HepG2 (cell line): ENCODE results near the gene C20orf204. TPM values are rescaled to one million over a fixed set of nuclear protein-coding genes. Genes with fewer than 3 reads are reported as not detected.
A peak's percentile ranks its signal among the peaks of the same experiment; 100 is the strongest.

Experiments
- AKAP8 ChIP-seq: sonication (generic); formaldehyde crosslinking; IDR thresholded peaks from 2 replicates; pipeline ENCODE4 v1.5.1; 2020; ENCODE audit warnings: mild to moderate bottlenecking, missing genetic modification reagents
- DMTF1 ChIP-seq: sonication (generic); formaldehyde crosslinking; IDR thresholded peaks from 2 replicates; pipeline ENCODE4 v1.4.0; 2020; ENCODE audit warnings: mild to moderate bottlenecking, missing genetic modification reagents
- ETS1 ChIP-seq: sonication (generic); formaldehyde crosslinking; IDR thresholded peaks from 2 replicates; pipeline ENCODE4 v1.4.0; 2020; ENCODE audit warnings: missing genetic modification reagents
- GATA4 ChIP-seq: sonication (generic); IDR thresholded peaks from 2 replicates; pipeline ENCODE4 v1.6.1; 2016; ENCODE audit warnings: antibody characterized with exemption, low read depth, borderline replicate concordance
- HCFC1 ChIP-seq: fragments of 150-350 bp; IDR thresholded peaks from 2 replicates; pipeline ENCODE4 v1.6.1; 2014; ENCODE audit warnings: low read depth, low read length
- KDM2A ChIP-seq: sonication (generic); formaldehyde crosslinking; IDR thresholded peaks from 2 replicates; pipeline ENCODE4 v1.4.0; 2020; ENCODE audit warnings: low read depth, missing genetic modification reagents, borderline replicate concordance
- KMT2A ChIP-seq: sonication (generic); formaldehyde crosslinking; IDR thresholded peaks from 2 replicates; pipeline ENCODE4 v1.4.0; 2020; ENCODE audit warnings: missing genetic modification reagents
- MTF1 ChIP-seq: sonication (generic); formaldehyde crosslinking; IDR thresholded peaks from 2 replicates; pipeline ENCODE4 v1.5.0; 2020; ENCODE audit warnings: missing genetic modification reagents
- PHF20 ChIP-seq: sonication (generic); formaldehyde crosslinking; IDR thresholded peaks from 2 replicates; pipeline ENCODE4 v1.5.0; 2020; ENCODE audit warnings: mild to moderate bottlenecking, missing genetic modification reagents
- ZNF251 ChIP-seq: sonication (generic); formaldehyde crosslinking; IDR thresholded peaks from 2 replicates; pipeline ENCODE4 v1.9.0; 2021; ENCODE audit warnings: mild to moderate bottlenecking, missing genetic modification reagents
- ZNF446 ChIP-seq: sonication (generic); formaldehyde crosslinking; IDR thresholded peaks from 2 replicates; pipeline ENCODE4 v1.5.0; 2020; ENCODE audit warnings: mild to moderate bottlenecking, missing genetic modification reagents
- ZNF460 ChIP-seq: sonication (generic); formaldehyde crosslinking; IDR thresholded peaks from 2 replicates; pipeline ENCODE4 v1.5.1; 2020; ENCODE audit warnings: missing genetic modification reagents, mild to moderate bottlenecking, borderline replicate concordance
- ZNF484 ChIP-seq: sonication (generic); formaldehyde crosslinking; IDR thresholded peaks from 2 replicates; pipeline ENCODE4 v1.5.1; 2020; ENCODE audit warnings: mild to moderate bottlenecking, low read depth, missing genetic modification reagents, borderline replicate concordance
- ZNF674 ChIP-seq: sonication (generic); formaldehyde crosslinking; IDR thresholded peaks from 2 replicates; pipeline ENCODE4 v1.5.0; 2020; ENCODE audit warnings: low read depth, mild to moderate bottlenecking, missing genetic modification reagents
- ZSCAN31 ChIP-seq: sonication (generic); formaldehyde crosslinking; IDR thresholded peaks from 2 replicates; pipeline ENCODE4 v1.5.0; 2020; ENCODE audit warnings: low read depth, mild to moderate bottlenecking, missing genetic modification reagents
- polyA plus RNA-seq, 8 experiments: library from polyadenylated mRNA; depleted of rRNA in 3 of 8; stranded (reverse) in 7 of 8; unstranded in 1 of 8; fragments of >200 nt; fragmentation: Illumina TruSeq in 4 of 8; extraction: Trizol in 4 of 8; gene quantifications; 2 replicates each; pipeline versions ENCODE4 v1.2.1 to v1.2.3, GENCODE V29; 2011 to 2016; ENCODE audit warnings: low read depth in 4 of 8, missing spikeins in 1 of 8, mixed read lengths in 1 of 8; ENCODE audit not compliant: insufficient read depth in 1 of 8
- total RNA-seq, 5 experiments: library from RNA; depleted of rRNA; stranded (reverse); fragments of >200 nt; fragmentation: Illumina TruSeq; extraction: Trizol; gene quantifications; 2 replicates each; pipeline ENCODE4 v1.2.3, GENCODE V29; 2016; ENCODE audit warnings: low read depth in 1 of 5
- TF ChIP-seq, protein P1 (sequence below): sonication (generic); formaldehyde crosslinking; IDR thresholded peaks from 2 replicates; pipeline ENCODE4 v1.8.0; 2022; ENCODE audit warnings: missing genetic modification reagents, mild to moderate bottlenecking, borderline replicate concordance
- TF ChIP-seq, protein P2 (sequence below), 2 experiments: sonication (generic) in 1 of 2; formaldehyde crosslinking in 1 of 2; IDR thresholded peaks; 2 replicates each; pipeline versions ENCODE4 v1.6.1 to v1.9.0; 2014 to 2022; ENCODE audit warnings: antibody characterized with exemption in 1 of 2, borderline replicate concordance in 1 of 2, inconsistent platforms in 1 of 2, low read depth in 1 of 2, missing genetic modification reagents in 1 of 2

Gene C20orf204
- total and polyA plus RNA-seq, 2 of the 13 experiments (the other 11 are each of a cell fraction or from before 2014, with no cell fraction given), result 22.1 to 80.0 TPM

DNA sequence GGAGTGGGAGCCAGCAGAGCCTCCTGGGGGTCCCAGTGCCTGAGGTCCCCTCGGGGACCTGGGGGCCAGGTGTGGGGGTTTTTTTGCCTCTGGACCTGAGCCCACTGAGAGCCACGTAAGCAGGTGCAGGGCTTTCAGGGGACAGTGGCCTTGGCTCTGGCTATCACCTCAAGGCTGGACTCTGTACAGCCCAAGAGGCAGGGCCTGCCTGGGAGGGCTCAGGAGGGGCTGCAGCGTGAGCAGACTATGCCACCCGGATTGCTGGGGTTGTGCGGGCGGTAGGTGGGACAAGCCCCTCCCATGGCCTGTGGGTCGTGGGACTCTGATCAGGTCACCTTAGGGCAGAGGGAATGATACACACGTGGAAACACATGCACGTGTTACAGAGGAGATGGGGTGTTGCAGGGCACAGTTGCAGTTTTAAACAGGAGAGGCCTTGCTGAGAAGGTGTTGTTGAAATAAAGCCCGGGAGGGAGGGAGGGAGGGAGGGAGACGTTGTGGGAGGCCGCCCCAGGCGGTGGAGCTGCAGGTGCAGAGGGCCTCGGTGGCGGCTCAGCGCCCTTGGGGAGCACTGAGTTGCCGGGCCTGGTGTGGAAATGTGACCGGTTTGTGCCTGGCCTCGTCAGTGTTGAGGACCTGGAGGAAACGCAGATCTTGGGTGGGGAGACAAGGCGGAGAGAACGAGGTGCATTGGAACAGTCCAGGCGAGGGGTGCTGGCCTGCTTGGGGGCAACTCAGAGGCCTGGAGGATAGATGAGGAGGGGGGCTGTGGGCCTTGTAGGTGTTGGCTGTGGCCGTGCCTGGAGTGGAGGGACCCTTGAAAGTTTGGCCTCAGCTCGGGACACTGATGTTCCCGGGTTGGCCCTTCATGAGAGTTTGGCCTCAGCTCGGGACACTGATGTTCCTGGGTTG is 29.3 kb downstream of the C20orf204 start (continued):
- TF ChIP-seq, protein P1, sequence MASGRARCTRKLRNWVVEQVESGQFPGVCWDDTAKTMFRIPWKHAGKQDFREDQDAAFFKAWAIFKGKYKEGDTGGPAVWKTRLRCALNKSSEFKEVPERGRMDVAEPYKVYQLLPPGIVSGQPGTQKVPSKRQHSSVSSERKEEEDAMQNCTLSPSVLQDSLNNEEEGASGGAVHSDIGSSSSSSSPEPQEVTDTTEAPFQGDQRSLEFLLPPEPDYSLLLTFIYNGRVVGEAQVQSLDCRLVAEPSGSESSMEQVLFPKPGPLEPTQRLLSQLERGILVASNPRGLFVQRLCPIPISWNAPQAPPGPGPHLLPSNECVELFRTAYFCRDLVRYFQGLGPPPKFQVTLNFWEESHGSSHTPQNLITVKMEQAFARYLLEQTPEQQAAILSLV (CRISPR knock-in tag), result peak; percentile 56
- peak; percentile 67; the same call in 1 of the 2 replicates for TF ChIP-seq KDM2A (CRISPR knock-in tag)
- TF ChIP-seq, protein P2, sequence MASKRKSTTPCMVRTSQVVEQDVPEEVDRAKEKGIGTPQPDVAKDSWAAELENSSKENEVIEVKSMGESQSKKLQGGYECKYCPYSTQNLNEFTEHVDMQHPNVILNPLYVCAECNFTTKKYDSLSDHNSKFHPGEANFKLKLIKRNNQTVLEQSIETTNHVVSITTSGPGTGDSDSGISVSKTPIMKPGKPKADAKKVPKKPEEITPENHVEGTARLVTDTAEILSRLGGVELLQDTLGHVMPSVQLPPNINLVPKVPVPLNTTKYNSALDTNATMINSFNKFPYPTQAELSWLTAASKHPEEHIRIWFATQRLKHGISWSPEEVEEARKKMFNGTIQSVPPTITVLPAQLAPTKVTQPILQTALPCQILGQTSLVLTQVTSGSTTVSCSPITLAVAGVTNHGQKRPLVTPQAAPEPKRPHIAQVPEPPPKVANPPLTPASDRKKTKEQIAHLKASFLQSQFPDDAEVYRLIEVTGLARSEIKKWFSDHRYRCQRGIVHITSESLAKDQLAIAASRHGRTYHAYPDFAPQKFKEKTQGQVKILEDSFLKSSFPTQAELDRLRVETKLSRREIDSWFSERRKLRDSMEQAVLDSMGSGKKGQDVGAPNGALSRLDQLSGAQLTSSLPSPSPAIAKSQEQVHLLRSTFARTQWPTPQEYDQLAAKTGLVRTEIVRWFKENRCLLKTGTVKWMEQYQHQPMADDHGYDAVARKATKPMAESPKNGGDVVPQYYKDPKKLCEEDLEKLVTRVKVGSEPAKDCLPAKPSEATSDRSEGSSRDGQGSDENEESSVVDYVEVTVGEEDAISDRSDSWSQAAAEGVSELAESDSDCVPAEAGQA (IDR thresholded peaks at IDR 0.05; ENCODE audit: low read depth), result peak; percentile 61; the same call in 1 of the 2 replicates
- TF ChIP-seq, protein P2 (CRISPR knock-in tag; IDR thresholded peaks at IDR 0.05; ENCODE audit: borderline replicate concordance), result no peak
- TF ChIP-seq GATA4, result 0 out of 2 replicates have a peak, but pooled peaks have one; percentile 21
- no peak; the same call in 1 of the 2 replicates for TF ChIP-seq KMT2A (CRISPR knock-in tag)
- peak; percentile 92; the same call in 1 of the 2 replicates for TF ChIP-seq ZNF251
- peak; percentile 48; the same call in 1 of the 2 replicates for TF ChIP-seq ZSCAN31
- TF ChIP-seq ZNF484, result 0 out of 2 replicates have a peak, but pooled peaks have one; percentile 16
- no peak for TF ChIP-seq HCFC1
- no peak for TF ChIP-seq MTF1
- peak; percentile 51; the same call in 1 of the 2 replicates for TF ChIP-seq PHF20 (CRISPR knock-in tag)
- TF ChIP-seq ZNF446 (CRISPR knock-in tag), result peak; percentile 60; the same call in 1 of the 2 replicates
- no peak for TF ChIP-seq ZNF460 (CRISPR knock-in tag)
- TF ChIP-seq ETS1 (CRISPR knock-in tag), result no peak
- peak; percentile 35; the same call in 1 of the 2 replicates for TF ChIP-seq ZNF674
- TF ChIP-seq AKAP8 (CRISPR knock-in tag), result peak; percentile 99
- 0 out of 2 replicates have a peak, but pooled peaks have one; percentile 83 for TF ChIP-seq DMTF1 (CRISPR knock-in tag)
